Measurements from ENCODE around the gene C4BPB.

- TF ChIP-seq EZH2 (IDR thresholded peaks at IDR 0.05; ENCODE audit: insufficient read depth, poor library complexity, severe bottlenecking) (no peak), EZH2phosphoT487 (IDR thresholded peaks at IDR 0.05; ENCODE audit: insufficient read depth, low read depth) (no peak)
These were observed 40.4 kb downstream of the C4BPB start for GRCh38 chr1:207129053-207129452.

Data from GM23248 (cell line).